ENCODE data around the gene HAPLN2. TPM values are rescaled to one million over a fixed set of nuclear protein-coding genes. Genes with fewer than 3 reads are reported as not detected.

HAPLN2 gene
- total and polyA plus RNA-seq, 2 donors (not counting 1 experiment from before 2014, with no cell fraction given): 0.13 TPM; not detected in 1

GRCh38 chr1:156645056-156645455 is 25.8 kb downstream of the HAPLN2 start:
- no peaks in the 10 kb centered on the region for H3K36me3 ChIP-seq (replicated peaks in 1 of 2; ENCODE audit: control extremely low read depth in 1 of 2, control insufficient read depth in 1 of 2, extremely low read depth in 1 of 2, insufficient read depth in 2 of 2, low read length in 1 of 2)
- H4K20me1 ChIP-seq (ENCODE audit: control insufficient read depth, insufficient read depth, low read length, poor library complexity, severe bottlenecking): no peaks in the 10 kb centered on the region
- H3K9ac ChIP-seq (ENCODE audit: low read length): no peak overlapping the region
- H3K4me3 ChIP-seq (ENCODE audit: control extremely low read depth in 1 of 5, extremely low read depth in 1 of 5, insufficient read depth in 1 of 5, low read depth in 2 of 5, low read length in 4 of 5): no peak overlapping the region
- no peak overlapping the region for H2AFZ ChIP-seq (ENCODE audit: insufficient read depth, low read depth, low read length, poor library complexity, severe bottlenecking)
- H3K4me2 ChIP-seq (replicated peaks; ENCODE audit: low read depth, low read length, poor library complexity, severe bottlenecking): no peak overlapping the region
- intact Hi-C loops (cut with micrococcal nuclease): no loop called here
- no peaks in the 10 kb centered on the region for H3K79me2 ChIP-seq (ENCODE audit: control insufficient read depth, insufficient read depth, low read length)
- peaks cover 24 to 28% of the 10 kb centered on the region in 2 donors for H3K4me1 ChIP-seq (ENCODE audit: control insufficient read depth in 2 of 2, insufficient read depth in 2 of 2, low read length in 2 of 2)
- TF ChIP-seq CTCF (IDR thresholded peaks at IDR 0.05) (no peak), EZH2 (IDR thresholded peaks at IDR 0.05; ENCODE audit: borderline replicate concordance, insufficient read depth, low read depth, low read length, poor library complexity, severe bottlenecking) (no peak)
- WGBS (ENCODE audit: insufficient coverage): 90% methylated on average over 2 of the region's 3 CpGs
- no peak overlapping the region for H3K27ac Mint-ChIP-seq
- H3K27me3 Mint-ChIP-seq: peaks cover 77% of the 10 kb centered on the region
- H3K9me3 Mint-ChIP-seq (ENCODE audit: insufficient read depth): no peaks in the 10 kb centered on the region
- ATAC-seq (ENCODE audit: low read depth) (no peak), DNase-seq (no peak)
- H3K27me3 ChIP-seq (replicated peaks in 1 of 4; ENCODE audit: control extremely low read depth in 1 of 4, control insufficient read depth in 3 of 4, insufficient read depth in 4 of 4, low read length in 3 of 4): peaks cover 0 to 86% (median 54%) of the 10 kb centered on the region in 4 experiments
- no peak overlapping the region for H3K27ac ChIP-seq (ENCODE audit: low read length in 2 of 2)
- peaks cover 23% of the 10 kb centered on the region for H3K4me1 Mint-ChIP-seq
- no peak overlapping the region for H3K4me3 Mint-ChIP-seq
- ChIA-PET CTCF (interaction anchor here (1.1 to 1.9 kb wide), 3 partner anchors 13 to 44 kb away, joined by 3 to 5 read pairs (median 5); no protein-coding TSS in a partner anchor), POLR2A (interaction anchor here (0.6 kb wide), 1 partner anchor 191 kb away, joined by 4 read pairs; no protein-coding TSS in a partner anchor)
- H3K9me3 ChIP-seq (ENCODE audit: control extremely low read depth in 1 of 3, control insufficient read depth in 2 of 3, insufficient read depth in 1 of 3, low read length in 2 of 3): peaks cover 0 to 6% (median 0%) of the 10 kb centered on the region in 3 donors

DNA sequence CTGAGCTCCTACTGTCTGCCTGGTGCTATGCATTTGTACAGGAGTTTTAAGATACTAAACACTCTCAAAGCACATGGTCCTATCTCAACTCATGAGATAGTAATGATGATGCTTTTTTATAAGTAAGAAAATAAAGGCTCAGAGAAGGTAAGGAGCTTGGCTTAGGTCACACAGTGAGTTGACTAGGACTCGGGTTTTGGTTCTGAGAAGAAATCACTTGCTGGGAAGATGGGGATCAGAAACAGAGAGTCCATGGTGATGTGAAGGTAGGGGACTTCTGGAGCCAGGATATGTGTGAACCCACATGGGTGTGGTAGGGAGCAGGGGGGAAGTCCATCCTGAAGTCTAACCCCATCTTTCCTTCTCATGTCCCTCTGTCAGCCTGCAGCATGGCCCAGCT is 26.5 kb downstream of the HAPLN2 start:
- 100% methylated on average over 1 of the region's 1 CpG for WGBS (ENCODE audit: insufficient coverage)
- no peak overlapping the region for H3K9ac ChIP-seq (ENCODE audit: low read length)
- H4K20me1 ChIP-seq (ENCODE audit: control insufficient read depth, insufficient read depth, low read length, poor library complexity, severe bottlenecking): no peaks in the 10 kb centered on the region
- Mint-ChIP-seq H3K4me1 (peaks cover 22% of the 10 kb centered on the region), H3K27ac (no peak overlapping the region), H3K4me3 (no peak overlapping the region), H3K27me3 (peaks cover 77% of the 10 kb centered on the region), H3K9me3 (ENCODE audit: insufficient read depth) (no peaks in the 10 kb centered on the region)
- H3K79me2 ChIP-seq (ENCODE audit: control insufficient read depth, insufficient read depth, low read length): no peaks in the 10 kb centered on the region
- peaks cover 0 to 6% (median 0%) of the 10 kb centered on the region in 3 donors for H3K9me3 ChIP-seq (ENCODE audit: control extremely low read depth in 1 of 3, control insufficient read depth in 2 of 3, insufficient read depth in 1 of 3, low read length in 2 of 3)
- DNase-seq (no peak), ATAC-seq (ENCODE audit: low read depth) (no peak)
- TF ChIP-seq CTCF (IDR thresholded peaks at IDR 0.05): no peak
- no peak for TF ChIP-seq EZH2 (IDR thresholded peaks at IDR 0.05; ENCODE audit: borderline replicate concordance, insufficient read depth, low read depth, low read length, poor library complexity, severe bottlenecking)
- ChIA-PET CTCF (interaction anchor here (0.7 to 1.1 kb wide), 2 partner anchors 19 to 200 kb away, joined by 3 read pairs; no protein-coding TSS in a partner anchor), POLR2A (no interaction called here)
- intact Hi-C loops (cut with micrococcal nuclease): no loop called here
- peaks cover 24 to 28% of the 10 kb centered on the region in 2 donors for H3K4me1 ChIP-seq (ENCODE audit: control insufficient read depth in 2 of 2, insufficient read depth in 2 of 2, low read length in 2 of 2)
- H3K4me3 ChIP-seq (ENCODE audit: control extremely low read depth in 1 of 5, extremely low read depth in 1 of 5, insufficient read depth in 1 of 5, low read depth in 2 of 5, low read length in 4 of 5): no peak overlapping the region
- H2AFZ ChIP-seq (ENCODE audit: insufficient read depth, low read depth, low read length, poor library complexity, severe bottlenecking): no peak overlapping the region
- H3K36me3 ChIP-seq (replicated peaks in 1 of 2; ENCODE audit: control extremely low read depth in 1 of 2, control insufficient read depth in 1 of 2, extremely low read depth in 1 of 2, insufficient read depth in 2 of 2, low read length in 1 of 2): no peaks in the 10 kb centered on the region
- H3K27me3 ChIP-seq (replicated peaks in 1 of 4; ENCODE audit: control extremely low read depth in 1 of 4, control insufficient read depth in 3 of 4, insufficient read depth in 4 of 4, low read length in 3 of 4): peaks cover 0 to 82% (median 53%) of the 10 kb centered on the region in 4 experiments
- no peak overlapping the region for H3K27ac ChIP-seq (ENCODE audit: low read length in 2 of 2)
- H3K4me2 ChIP-seq (replicated peaks; ENCODE audit: low read depth, low read length, poor library complexity, severe bottlenecking): no peak overlapping the region

All from B cell (primary cell).